GM19240 (cell line): Measurements from ENCODE around the gene GPR171.
"Not testable (repeated sequence)": the region's sequence is repeated elsewhere in the genome, so short reads cannot be mapped to it uniquely, and the experiment has no call there.

Source experiments
- DNase-seq: peaks from one replicate; pipeline ENCODE4 v3.0.0; 2011; ENCODE audit warnings: low spot score; ENCODE audit not compliant: insufficient read length

Gene GPR171

GRCh38 chr3:151178208-151178845, 24.7 kb downstream of the GPR171 start:
- DNase-seq, result no peak

- DNase-seq, result no peak
Measured at GRCh38 chr3:151175952-151176351, 27.1 kb downstream of the GPR171 start.

- DNase-seq, result no peak
Measured at GRCh38 chr3:151174351-151174750, 28.7 kb downstream of the GPR171 start.

- no peak for DNase-seq
Measured at GRCh38 chr3:151171145-151171757, 31.8 kb downstream of the GPR171 start.

GRCh38 chr3:151169948-151170679, 32.9 kb downstream of the GPR171 start:
- DNase-seq, result not testable (repeated sequence)

GRCh38 chr3:151169262-151169947, 33.6 kb downstream of the GPR171 start:
- no peak for DNase-seq

GRCh38 chr3:151168269-151169094, 34.5 kb downstream of the GPR171 start:
- DNase-seq, result peak; percentile 28

GRCh38 chr3:151166161-151166560, 36.9 kb downstream of the GPR171 start:
- DNase-seq, result no peak

GRCh38 chr3:151165226-151165625, 37.8 kb downstream of the GPR171 start:
- no peak for DNase-seq

- DNase-seq, result no peak
Measured at GRCh38 chr3:151159806-151160205, 43.2 kb downstream of the GPR171 start.

- peak; percentile 55 for DNase-seq
Measured at GRCh38 chr3:151156618-151157216, 46.3 kb downstream of the GPR171 start.

GRCh38 chr3:151155409-151156128, 47.4 kb downstream of the GPR171 start:
- DNase-seq, result no peak

- DNase-seq, result no peak
Measured at GRCh38 chr3:151154566-151154965, 48.5 kb downstream of the GPR171 start.

- no peak for DNase-seq
Measured at GRCh38 chr3:151152455-151153079, 50.4 kb downstream of the GPR171 start.
